ENCODE data around the gene NUDT16L1.

NUDT16L1 gene

DNA sequence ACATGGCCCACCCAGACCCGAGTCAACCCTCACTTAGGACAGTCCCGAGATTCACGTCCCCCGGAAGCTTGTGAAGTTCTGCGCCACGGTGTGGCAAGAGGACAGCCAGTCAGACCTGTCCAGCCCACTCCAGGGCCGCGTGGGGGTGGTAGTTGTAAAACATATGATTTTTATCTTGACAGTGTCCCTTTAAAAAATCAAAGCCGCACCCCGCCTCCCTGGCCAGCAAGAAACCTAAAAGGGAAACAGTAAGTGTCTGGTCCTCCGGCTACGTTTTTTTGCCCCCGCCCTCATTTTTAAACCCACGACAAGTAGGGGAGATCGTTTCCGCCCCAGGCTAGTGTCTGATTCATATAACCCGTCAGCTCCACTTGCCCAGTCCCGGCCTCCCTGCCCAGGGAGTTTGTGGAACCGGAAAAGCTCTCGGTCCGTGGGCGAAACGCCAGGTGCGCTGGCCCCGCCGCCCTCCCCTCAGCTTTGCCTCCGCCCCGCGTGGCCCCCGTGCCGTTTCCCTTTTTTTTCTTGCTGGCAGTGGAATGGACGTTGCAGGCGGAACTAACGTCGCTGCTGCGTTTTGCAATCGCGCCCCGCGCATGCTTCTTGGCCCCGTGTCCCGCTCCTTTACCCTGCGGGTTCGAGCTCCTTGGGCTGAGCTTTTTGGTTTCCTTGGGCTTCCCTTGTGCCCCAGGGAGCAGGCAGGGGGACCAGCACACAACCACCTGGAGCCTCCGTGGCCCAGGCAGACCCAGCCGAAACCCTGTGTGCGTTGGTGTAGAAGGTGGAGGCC lies 13.3 kb upstream of the NUDT16L1 start:
- no peak overlapping the region for H3K4me3 ChIP-seq (ENCODE audit: low read depth, low read length)
- TF ChIP-seq, protein P1, sequence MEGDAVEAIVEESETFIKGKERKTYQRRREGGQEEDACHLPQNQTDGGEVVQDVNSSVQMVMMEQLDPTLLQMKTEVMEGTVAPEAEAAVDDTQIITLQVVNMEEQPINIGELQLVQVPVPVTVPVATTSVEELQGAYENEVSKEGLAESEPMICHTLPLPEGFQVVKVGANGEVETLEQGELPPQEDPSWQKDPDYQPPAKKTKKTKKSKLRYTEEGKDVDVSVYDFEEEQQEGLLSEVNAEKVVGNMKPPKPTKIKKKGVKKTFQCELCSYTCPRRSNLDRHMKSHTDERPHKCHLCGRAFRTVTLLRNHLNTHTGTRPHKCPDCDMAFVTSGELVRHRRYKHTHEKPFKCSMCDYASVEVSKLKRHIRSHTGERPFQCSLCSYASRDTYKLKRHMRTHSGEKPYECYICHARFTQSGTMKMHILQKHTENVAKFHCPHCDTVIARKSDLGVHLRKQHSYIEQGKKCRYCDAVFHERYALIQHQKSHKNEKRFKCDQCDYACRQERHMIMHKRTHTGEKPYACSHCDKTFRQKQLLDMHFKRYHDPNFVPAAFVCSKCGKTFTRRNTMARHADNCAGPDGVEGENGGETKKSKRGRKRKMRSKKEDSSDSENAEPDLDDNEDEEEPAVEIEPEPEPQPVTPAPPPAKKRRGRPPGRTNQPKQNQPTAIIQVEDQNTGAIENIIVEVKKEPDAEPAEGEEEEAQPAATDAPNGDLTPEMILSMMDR (IDR thresholded peaks at IDR 0.05; ENCODE audit: low read depth, low read length), result no peak

- H3K4me3 ChIP-seq (ENCODE audit: low read depth, low read length), result no peak overlapping the region
- TF ChIP-seq, protein P1 (IDR thresholded peaks at IDR 0.05; ENCODE audit: low read depth, low read length), result no peak
These were observed 12.5 kb upstream of the NUDT16L1 start for GRCh38 chr16:4680673-4681470.

DNA sequence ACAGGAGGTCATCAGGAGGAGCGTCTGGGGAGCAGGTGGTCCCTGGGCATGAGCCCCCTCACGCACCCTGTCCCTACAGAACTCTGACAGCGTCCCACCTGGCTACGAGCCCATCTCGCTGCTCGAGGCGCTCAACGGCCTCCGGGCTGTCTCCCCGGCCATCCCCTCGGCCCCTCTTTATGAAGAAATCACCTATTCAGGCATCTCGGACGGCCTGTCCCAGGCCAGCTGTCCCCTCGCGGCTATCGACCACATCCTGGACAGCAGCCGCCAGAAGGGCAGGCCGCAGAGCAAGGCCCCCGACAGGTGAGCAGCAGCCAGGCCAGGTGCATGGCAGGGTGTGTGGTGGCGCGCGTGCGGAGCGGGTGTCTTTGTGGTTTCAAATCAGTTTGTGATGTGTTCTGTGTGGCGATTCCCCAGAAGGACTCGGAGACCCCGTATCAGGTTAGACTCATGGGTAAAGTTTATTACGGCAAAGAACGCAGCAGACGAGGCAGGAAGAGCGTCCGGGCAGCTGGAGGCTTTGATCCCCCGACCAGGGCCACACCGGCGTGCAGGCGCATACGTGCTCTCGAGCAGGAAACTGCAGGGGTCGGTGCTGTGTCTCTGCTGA lies 11.8 kb upstream of the NUDT16L1 start:
- no peak overlapping the region for H3K4me3 ChIP-seq (ENCODE audit: low read depth, low read length)
- TF ChIP-seq, protein P1 (IDR thresholded peaks at IDR 0.05; ENCODE audit: low read depth, low read length), result no peak

- TF ChIP-seq, protein P1 (IDR thresholded peaks at IDR 0.05; ENCODE audit: low read depth, low read length), result no peak
- no peak overlapping the region for H3K4me3 ChIP-seq (ENCODE audit: low read depth, low read length)
These were observed 11.2 kb upstream of the NUDT16L1 start for GRCh38 chr16:4682084-4682591.

GRCh38 chr16:4682616-4683254 lies 10.6 kb upstream of the NUDT16L1 start:
- no peak overlapping the region for H3K4me3 ChIP-seq (ENCODE audit: low read depth, low read length)
- TF ChIP-seq, protein P1 (IDR thresholded peaks at IDR 0.05; ENCODE audit: low read depth, low read length), result peak; percentile 17; the same call in 1 of the 2 replicates

DNA sequence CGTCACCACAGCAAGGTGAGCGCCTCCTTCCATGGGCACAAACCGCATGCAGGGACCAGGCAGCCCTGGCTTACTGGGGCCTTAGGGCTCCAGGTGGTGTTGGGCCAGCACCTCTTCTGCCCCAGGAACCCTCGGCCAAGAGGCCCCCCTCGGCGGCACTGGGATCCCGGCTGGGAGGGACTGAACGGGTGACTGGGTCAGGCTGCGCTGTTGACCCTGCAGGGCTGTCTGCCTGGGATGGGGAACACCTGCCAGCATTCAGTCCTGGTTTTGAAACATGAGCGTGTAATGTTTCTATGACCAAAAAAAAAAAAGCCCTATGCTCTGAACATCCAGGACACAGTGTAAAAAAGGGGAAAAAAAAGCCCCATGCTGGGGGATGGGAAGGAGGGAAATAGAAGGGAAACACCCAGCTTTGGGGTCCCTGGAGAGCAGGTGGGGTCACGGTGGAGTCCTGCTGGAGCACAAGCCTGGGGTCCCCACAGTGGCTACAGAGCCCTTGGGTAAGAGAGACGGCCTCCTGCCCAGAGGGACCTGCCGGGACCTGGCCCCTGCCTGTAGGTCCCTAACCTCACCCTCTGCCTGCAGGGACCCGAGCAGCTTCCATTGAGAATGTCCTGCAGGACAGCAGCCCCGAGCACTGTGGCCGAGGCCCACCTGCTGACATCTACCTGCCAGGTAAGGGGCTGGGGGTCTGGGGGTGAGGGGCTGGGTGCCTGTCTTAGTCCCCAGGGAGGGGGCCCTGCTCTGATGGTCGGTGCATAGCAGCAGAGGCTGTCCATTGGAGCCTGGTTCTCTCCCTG lies 9.9 kb upstream of the NUDT16L1 start:
- TF ChIP-seq, protein P1 (IDR thresholded peaks at IDR 0.05; ENCODE audit: low read depth, low read length), result no peak
- H3K4me3 ChIP-seq (ENCODE audit: low read depth, low read length), result no peak overlapping the region
